ENCODE measurements around the gene TGFBR3.

DNA sequence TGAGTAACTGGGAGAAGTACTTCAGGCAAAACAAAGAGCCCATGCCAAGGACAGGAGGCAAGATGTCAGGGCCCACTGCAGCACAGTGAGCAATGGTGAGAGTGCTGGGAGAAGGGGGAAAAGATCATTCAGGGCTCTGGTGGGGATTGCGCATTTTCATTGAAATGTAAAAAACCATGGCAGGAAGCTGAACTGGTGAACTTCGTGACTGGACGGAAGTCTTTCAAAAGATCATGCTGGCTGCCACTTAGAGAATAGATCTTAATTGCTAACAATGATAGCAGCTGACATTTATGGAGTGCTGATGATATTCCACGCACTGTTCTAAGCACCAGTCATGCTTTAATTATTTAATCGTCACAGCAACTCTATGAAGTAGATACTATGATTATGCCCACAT is 107.0 kb downstream of the TGFBR3 start:
- TF ChIP-seq EZH2 (IDR thresholded peaks at IDR 0.05; ENCODE audit: insufficient read depth, poor library complexity, severe bottlenecking) (no peak), EZH2phosphoT487 (IDR thresholded peaks at IDR 0.05; ENCODE audit: insufficient read depth, low read depth) (no peak)

Measured in GM23248 (cell line).